Gastrocnemius medialis (tissue), 4 donors: ENCODE measurements around the gene CDK7. TPM values are rescaled to one million over a fixed set of nuclear protein-coding genes. Genes with fewer than 3 reads are reported as not detected.

ENCODE experiments used
- ATAC-seq, 2 donors: fragments of 150-250 bp; one replicate each; pipeline ENCODE4 v1.9.1; 2016
- DNase-seq, 2 donors: peaks; one replicate each; pipeline ENCODE4 v3.0.0-alpha.2; 2019
- H3K27ac ChIP-seq, 4 donors: fragments of 200-600 bp; sonication (generic); 1 replicate in 1 of 4; 2 replicates in 3 of 4; pipeline ENCODE4 v1.5.1; 2016 to 2018; ENCODE audit warnings: mild to moderate bottlenecking in 2 of 4, moderate library complexity in 1 of 4
- H3K27me3 ChIP-seq, 3 donors: fragments of 200-600 bp; sonication (generic) in 2 of 3; 1 replicate in 1 of 3; 2 replicates in 2 of 3; pipeline versions ENCODE4 v1.5.1 to v1.6.0; 2016 to 2019; ENCODE audit warnings: mild to moderate bottlenecking in 1 of 3, moderate library complexity in 1 of 3
- H3K36me3 ChIP-seq, 2 donors: fragments of 200-600 bp; sonication (generic) in 1 of 2; one replicate each; pipeline ENCODE4 v1.5.1; 2017 to 2018
- H3K4me1 ChIP-seq, 2 donors: fragments of 200-600 bp; sonication (generic) in 1 of 2; one replicate each; pipeline ENCODE4 v1.5.1; 2016 to 2017; ENCODE audit warnings: mild to moderate bottlenecking in 2 of 2
- H3K4me3 ChIP-seq, 4 donors: fragments of 200-600 bp; sonication (generic) in 3 of 4; 1 replicate in 1 of 4; 2 replicates in 3 of 4; pipeline ENCODE4 v1.5.1; 2016 to 2019; ENCODE audit warnings: mild to moderate bottlenecking in 2 of 4
- H3K9me3 ChIP-seq, 3 donors: fragments of 200-600 bp; sonication (generic) in 2 of 3; 1 replicate in 1 of 3; 2 replicates in 2 of 3; pipeline ENCODE4 v1.5.1; 2016 to 2019
- CTCF ChIP-seq, 5 experiments: fragments of 450-650 bp in 3 of 5; fragments of 200-600 bp in 2 of 5; sonication (generic) in 2 of 5; IDR thresholded peaks in 4 of 5; conservative IDR thresholded peaks in 1 of 5; 1 replicate in 4 of 5; 2 replicates in 1 of 5; pipeline ENCODE4 v1.5.1; 2016 to 2019; ENCODE audit warnings: antibody characterized with exemption in 5 of 5, mild to moderate bottlenecking in 3 of 5, moderate library complexity in 3 of 5
- POLR2A ChIP-seq, 2 donors: fragments of 450-650 bp; IDR thresholded peaks; one replicate each; pipeline ENCODE4 v1.6.1; 2017; ENCODE audit warnings: antibody characterized with exemption in 2 of 2, mild to moderate bottlenecking in 2 of 2, moderate library complexity in 2 of 2
- in situ Hi-C, 4 donors: fragments of 200-750 bp; cut with MboI; loops; one replicate each; pipeline versions ENCODE4 v1.15.0 to v1.8.0; 2017; ENCODE audit warnings: low sequenced_read_pairs in 4 of 4
- intact Hi-C: fragments of 100-400 bp; cut with DNase I; formaldehyde crosslinking; loops from one replicate; pipeline ENCODE4 v1.15.1; 2023; ENCODE audit warnings: low total_unique reads
- total RNA-seq, 4 donors: library from RNA; depleted of rRNA; stranded (reverse); fragments of >200 nt; gene quantifications; one replicate each; pipeline versions ENCODE4 v1.1.0 to v1.2.3, GENCODE V29; 2016

Gene CDK7
- total RNA-seq, 4 donors from 2014 or later = 23.4 to 31.6 (median 28.0) TPM

- H3K27ac ChIP-seq = no peak overlapping the region
- in situ Hi-C loops = no loop called here
- no peaks in the 10 kb centered on the region for H3K9me3 ChIP-seq
- H3K36me3 ChIP-seq = peaks cover 0 to 43% of the 10 kb centered on the region in 2 donors
- DNase-seq = no peak
- TF ChIP-seq CTCF (IDR thresholded peaks at IDR 0.05 in 4 of 5, conservative IDR thresholded peaks at IDR 0.05 in 1 of 5) = no peak
- TF ChIP-seq POLR2A (IDR thresholded peaks at IDR 0.05) = no peak
- intact Hi-C loops = no loop called here
- H3K27me3 ChIP-seq = no peaks in the 10 kb centered on the region
- H3K4me1 ChIP-seq = no peaks in the 10 kb centered on the region
- no peak overlapping the region for H3K4me3 ChIP-seq
- no peak for ATAC-seq
These were observed 36.7 kb downstream of the CDK7 start for GRCh38 chr5:69271376-69271775.

GRCh38 chr5:69275563-69275962 lies 40.9 kb downstream of the CDK7 start:
- Histone ChIP-seq H3K4me1 (no peaks in the 10 kb centered on the region), H3K36me3 (peaks cover 0 to 52% of the 10 kb centered on the region in 2 donors), H3K27ac (no peak overlapping the region), H3K27me3 (no peaks in the 10 kb centered on the region), H3K9me3 (no peaks in the 10 kb centered on the region), H3K4me3 (no peak overlapping the region)
- DNase-seq (no peak), ATAC-seq (no peak)
- TF ChIP-seq CTCF (IDR thresholded peaks at IDR 0.05 in 4 of 5, conservative IDR thresholded peaks at IDR 0.05 in 1 of 5) = no peak
- TF ChIP-seq POLR2A (IDR thresholded peaks at IDR 0.05) = no peak
- in situ Hi-C loops (no loop called here), intact Hi-C loops (no loop called here)

GRCh38 chr5:69276422-69277174 lies 41.9 kb downstream of the CDK7 start:
- TF ChIP-seq POLR2A (IDR thresholded peaks at IDR 0.05) (no peak), CTCF (IDR thresholded peaks at IDR 0.05 in 4 of 5, conservative IDR thresholded peaks at IDR 0.05 in 1 of 5) (no peak)
- peaks cover 0 to 53% of the 10 kb centered on the region in 2 donors for H3K36me3 ChIP-seq
- ATAC-seq (no peak), DNase-seq (no peak)
- intact Hi-C loops (no loop called here), in situ Hi-C loops (no loop called here)
- no peak overlapping the region for H3K4me3 ChIP-seq
- no peaks in the 10 kb centered on the region for H3K27me3 ChIP-seq
- H3K27ac ChIP-seq = no peak overlapping the region
- no peaks in the 10 kb centered on the region for H3K9me3 ChIP-seq
- no peaks in the 10 kb centered on the region for H3K4me1 ChIP-seq

- Histone ChIP-seq H3K27ac (no peak overlapping the region), H3K9me3 (no peaks in the 10 kb centered on the region), H3K36me3 (peaks cover 0 to 46% of the 10 kb centered on the region in 2 donors), H3K27me3 (no peaks in the 10 kb centered on the region), H3K4me1 (no peaks in the 10 kb centered on the region), H3K4me3 (no peak overlapping the region)
- DNase-seq (no peak), ATAC-seq (no peak)
- TF ChIP-seq POLR2A (IDR thresholded peaks at IDR 0.05) (no peak), CTCF (IDR thresholded peaks at IDR 0.05 in 4 of 5, conservative IDR thresholded peaks at IDR 0.05 in 1 of 5) (no peak)
- in situ Hi-C loops = no loop called here
- intact Hi-C loops = no loop called here
These were observed 44.8 kb downstream of the CDK7 start for GRCh38 chr5:69279517-69279916.
